ENCODE measurements around the gene ZNF215. TPM values are rescaled to one million over a fixed set of nuclear protein-coding genes. Genes with fewer than 3 reads are reported as not detected.

ZNF215 gene
- total RNA-seq, 1 experiment from 2014 or later: 15.8 TPM

DNA sequence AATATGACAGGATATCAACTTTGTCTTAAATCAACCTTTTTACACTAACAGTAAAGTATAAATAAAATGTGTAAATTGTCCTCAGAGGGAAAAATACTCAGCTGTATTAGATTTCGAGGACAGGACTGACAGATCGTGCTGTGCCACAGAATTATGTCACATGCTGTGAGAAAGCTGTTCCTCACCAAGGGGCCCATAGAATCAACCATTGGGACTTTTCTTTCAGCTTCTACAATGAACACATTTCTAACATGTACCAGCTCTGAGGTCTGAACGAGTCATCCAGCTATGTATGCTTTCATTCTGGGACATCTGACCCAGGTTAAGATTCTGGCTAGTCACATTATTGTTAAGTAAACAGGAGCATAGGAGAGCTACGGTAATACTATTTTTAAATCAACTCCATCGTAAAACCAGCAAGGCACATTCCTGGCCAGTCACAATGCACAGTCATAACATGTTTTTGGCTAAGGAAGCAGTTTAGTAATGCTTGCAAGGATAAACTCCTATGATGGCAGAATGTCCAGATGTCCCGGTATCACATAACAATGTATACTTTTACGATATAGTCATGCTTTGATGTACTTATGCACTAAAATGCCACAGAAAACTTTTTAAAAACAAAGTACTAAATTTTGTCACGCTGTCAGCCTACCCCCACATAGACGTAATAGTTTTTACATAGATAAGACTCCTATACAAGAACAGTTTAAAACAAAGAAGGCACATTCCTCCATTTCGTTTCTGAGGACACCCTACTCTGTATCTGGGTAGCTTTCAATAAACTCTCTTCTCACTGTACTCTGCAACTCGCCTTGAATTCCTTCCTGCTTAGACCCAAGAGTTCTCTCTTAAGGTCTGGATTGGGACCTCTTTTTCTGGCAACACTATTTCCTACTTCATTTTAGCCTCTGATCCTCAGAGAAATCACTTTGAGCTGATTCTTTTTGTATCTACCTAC is 66.5 kb downstream of the ZNF215 start (continued):
- TF ChIP-seq, protein P1, sequence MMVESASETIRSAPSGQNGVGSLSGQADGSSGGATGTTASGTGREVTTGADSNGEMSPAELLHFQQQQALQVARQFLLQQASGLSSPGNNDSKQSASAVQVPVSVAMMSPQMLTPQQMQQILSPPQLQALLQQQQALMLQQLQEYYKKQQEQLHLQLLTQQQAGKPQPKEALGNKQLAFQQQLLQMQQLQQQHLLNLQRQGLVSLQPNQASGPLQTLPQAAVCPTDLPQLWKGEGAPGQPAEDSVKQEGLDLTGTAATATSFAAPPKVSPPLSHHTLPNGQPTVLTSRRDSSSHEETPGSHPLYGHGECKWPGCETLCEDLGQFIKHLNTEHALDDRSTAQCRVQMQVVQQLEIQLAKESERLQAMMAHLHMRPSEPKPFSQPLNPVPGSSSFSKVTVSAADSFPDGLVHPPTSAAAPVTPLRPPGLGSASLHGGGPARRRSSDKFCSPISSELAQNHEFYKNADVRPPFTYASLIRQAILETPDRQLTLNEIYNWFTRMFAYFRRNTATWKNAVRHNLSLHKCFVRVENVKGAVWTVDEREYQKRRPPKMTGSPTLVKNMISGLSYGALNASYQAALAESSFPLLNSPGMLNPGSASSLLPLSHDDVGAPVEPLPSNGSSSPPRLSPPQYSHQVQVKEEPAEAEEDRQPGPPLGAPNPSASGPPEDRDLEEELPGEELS (CRISPR knock-in tag; IDR thresholded peaks at IDR 0.05): no peak

DNA sequence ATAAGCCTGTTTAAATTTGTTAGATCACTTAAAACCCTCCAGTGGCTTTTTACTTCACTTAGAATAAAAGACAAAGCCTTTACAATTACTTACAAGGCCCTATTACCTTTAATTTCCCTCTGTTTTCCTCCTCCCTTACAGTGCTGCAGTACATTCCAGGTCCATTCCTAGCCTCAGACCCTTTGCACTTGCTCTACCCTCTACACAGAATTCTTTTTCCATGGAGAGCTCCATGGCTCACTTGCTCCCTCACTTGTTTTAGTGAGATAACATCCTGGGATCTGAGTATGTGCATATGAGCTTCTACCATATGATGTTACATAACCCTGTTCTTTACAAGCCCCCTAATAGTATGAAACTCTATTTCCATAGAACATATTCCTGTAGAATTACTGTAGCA is 69.5 kb downstream of the ZNF215 start:
- TF ChIP-seq, protein P2, sequence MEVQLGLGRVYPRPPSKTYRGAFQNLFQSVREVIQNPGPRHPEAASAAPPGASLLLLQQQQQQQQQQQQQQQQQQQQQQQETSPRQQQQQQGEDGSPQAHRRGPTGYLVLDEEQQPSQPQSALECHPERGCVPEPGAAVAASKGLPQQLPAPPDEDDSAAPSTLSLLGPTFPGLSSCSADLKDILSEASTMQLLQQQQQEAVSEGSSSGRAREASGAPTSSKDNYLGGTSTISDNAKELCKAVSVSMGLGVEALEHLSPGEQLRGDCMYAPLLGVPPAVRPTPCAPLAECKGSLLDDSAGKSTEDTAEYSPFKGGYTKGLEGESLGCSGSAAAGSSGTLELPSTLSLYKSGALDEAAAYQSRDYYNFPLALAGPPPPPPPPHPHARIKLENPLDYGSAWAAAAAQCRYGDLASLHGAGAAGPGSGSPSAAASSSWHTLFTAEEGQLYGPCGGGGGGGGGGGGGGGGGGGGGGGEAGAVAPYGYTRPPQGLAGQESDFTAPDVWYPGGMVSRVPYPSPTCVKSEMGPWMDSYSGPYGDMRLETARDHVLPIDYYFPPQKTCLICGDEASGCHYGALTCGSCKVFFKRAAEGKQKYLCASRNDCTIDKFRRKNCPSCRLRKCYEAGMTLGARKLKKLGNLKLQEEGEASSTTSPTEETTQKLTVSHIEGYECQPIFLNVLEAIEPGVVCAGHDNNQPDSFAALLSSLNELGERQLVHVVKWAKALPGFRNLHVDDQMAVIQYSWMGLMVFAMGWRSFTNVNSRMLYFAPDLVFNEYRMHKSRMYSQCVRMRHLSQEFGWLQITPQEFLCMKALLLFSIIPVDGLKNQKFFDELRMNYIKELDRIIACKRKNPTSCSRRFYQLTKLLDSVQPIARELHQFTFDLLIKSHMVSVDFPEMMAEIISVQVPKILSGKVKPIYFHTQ (CRISPR knock-in tag; IDR thresholded peaks at IDR 0.05): no peak
- TF ChIP-seq NFATC4 (CRISPR knock-in tag; IDR thresholded peaks at IDR 0.05): no peak
- no peak for TF ChIP-seq FOXJ3 (CRISPR knock-in tag; IDR thresholded peaks at IDR 0.05; ENCODE audit: borderline replicate concordance)
- no peak overlapping the region for H3K27ac Mint-ChIP-seq
- no peaks in the 10 kb centered on the region for H3K4me1 Mint-ChIP-seq
- POLR2A ChIA-PET: interaction anchor here (0.5 kb wide), 1 partner anchor 245 kb away, joined by 5 read pairs; no protein-coding TSS in a partner anchor
- ATAC-seq: peak; percentile 67
- CTCF ChIA-PET: interaction anchor here (1.0 to 1.4 kb wide), 5 partner anchors 9 to 258 kb away, joined by 3 to 7 read pairs (median 4); no protein-coding TSS in a partner anchor
- DNase-seq (ENCODE audit: low spot score): no peak
- H3K36me3 Mint-ChIP-seq: peaks cover 8% of the 10 kb centered on the region; the same call in 1 of the 2 replicates
- H3K9me3 Mint-ChIP-seq: no peaks in the 10 kb centered on the region
- no peaks in the 10 kb centered on the region for H3K27me3 Mint-ChIP-seq (ENCODE audit: low read depth)
- H3K4me3 Mint-ChIP-seq: no peak overlapping the region

DNA sequence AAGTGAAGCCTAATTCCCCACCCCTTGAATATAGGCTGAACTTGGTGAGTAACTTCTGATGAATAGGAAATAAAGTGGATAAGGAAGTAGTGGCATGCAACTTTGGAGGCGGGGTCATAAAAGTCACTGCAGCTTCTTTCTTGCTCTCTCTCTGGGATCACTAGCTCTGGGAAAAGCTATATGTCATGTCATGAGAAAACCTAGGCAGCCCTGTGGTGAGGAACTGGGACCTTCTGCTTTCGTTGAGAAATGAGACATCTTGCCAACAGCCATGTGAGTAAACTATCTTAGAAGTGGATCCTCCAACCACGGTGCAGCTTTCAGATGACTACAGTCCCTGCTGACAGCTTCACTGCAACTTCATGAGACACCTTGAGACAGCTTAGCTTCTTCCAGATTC is 78.3 kb downstream of the ZNF215 start:
- Mint-ChIP-seq H3K4me3 (no peak overlapping the region), H3K27ac (no peak overlapping the region), H3K9me3 (no peaks in the 10 kb centered on the region), H3K27me3 (ENCODE audit: low read depth) (no peaks in the 10 kb centered on the region), H3K36me3 (peaks cover 9% of the 10 kb centered on the region; the same call in 1 of the 2 replicates), H3K4me1 (no peaks in the 10 kb centered on the region)
- DNase-seq (ENCODE audit: low spot score) (no peak), ATAC-seq (no peak)
- TF ChIP-seq NFATC4 (CRISPR knock-in tag; IDR thresholded peaks at IDR 0.05): no peak
- TF ChIP-seq GABPB1 (CRISPR knock-in tag; IDR thresholded peaks at IDR 0.05): no peak
- TF ChIP-seq, protein P3, sequence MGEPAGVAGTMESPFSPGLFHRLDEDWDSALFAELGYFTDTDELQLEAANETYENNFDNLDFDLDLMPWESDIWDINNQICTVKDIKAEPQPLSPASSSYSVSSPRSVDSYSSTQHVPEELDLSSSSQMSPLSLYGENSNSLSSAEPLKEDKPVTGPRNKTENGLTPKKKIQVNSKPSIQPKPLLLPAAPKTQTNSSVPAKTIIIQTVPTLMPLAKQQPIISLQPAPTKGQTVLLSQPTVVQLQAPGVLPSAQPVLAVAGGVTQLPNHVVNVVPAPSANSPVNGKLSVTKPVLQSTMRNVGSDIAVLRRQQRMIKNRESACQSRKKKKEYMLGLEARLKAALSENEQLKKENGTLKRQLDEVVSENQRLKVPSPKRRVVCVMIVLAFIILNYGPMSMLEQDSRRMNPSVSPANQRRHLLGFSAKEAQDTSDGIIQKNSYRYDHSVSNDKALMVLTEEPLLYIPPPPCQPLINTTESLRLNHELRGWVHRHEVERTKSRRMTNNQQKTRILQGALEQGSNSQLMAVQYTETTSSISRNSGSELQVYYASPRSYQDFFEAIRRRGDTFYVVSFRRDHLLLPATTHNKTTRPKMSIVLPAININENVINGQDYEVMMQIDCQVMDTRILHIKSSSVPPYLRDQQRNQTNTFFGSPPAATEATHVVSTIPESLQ (CRISPR knock-in tag; IDR thresholded peaks at IDR 0.05): no peak
- TF ChIP-seq NR1H2 (CRISPR knock-in tag; IDR thresholded peaks at IDR 0.05): no peak
- TF ChIP-seq, protein P4, sequence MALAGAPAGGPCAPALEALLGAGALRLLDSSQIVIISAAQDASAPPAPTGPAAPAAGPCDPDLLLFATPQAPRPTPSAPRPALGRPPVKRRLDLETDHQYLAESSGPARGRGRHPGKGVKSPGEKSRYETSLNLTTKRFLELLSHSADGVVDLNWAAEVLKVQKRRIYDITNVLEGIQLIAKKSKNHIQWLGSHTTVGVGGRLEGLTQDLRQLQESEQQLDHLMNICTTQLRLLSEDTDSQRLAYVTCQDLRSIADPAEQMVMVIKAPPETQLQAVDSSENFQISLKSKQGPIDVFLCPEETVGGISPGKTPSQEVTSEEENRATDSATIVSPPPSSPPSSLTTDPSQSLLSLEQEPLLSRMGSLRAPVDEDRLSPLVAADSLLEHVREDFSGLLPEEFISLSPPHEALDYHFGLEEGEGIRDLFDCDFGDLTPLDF (CRISPR knock-in tag; IDR thresholded peaks at IDR 0.05): no peak
- TF ChIP-seq, protein P5, sequence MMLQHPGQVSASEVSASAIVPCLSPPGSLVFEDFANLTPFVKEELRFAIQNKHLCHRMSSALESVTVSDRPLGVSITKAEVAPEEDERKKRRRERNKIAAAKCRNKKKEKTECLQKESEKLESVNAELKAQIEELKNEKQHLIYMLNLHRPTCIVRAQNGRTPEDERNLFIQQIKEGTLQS (CRISPR knock-in tag; conservative IDR thresholded peaks at IDR 0.05): no peak
- POLR2A ChIA-PET: interaction anchor here (0.7 kb wide), 1 partner anchor 35 kb away, joined by 3 read pairs; no protein-coding TSS in a partner anchor
- CTCF ChIA-PET: interaction anchor here (0.8 to 1.2 kb wide), 2 partner anchors 9 to 192 kb away, joined by 3 to 4 read pairs; no protein-coding TSS in a partner anchor

Other genes with a start within 250 kb of the ZNF215 start
- gene MRPL17, start 243.1 kb upstream of the ZNF215 start, total RNA-seq (2021): 68.1 to 77.1 TPM (median 70.1 TPM) in 3 replicates
- gene OR2AG2, start 154.4 kb upstream of the ZNF215 start, total RNA-seq (2021): 0.09 to 0.21 TPM (median 0.17 TPM) in 3 replicates
- not detected in 3 replicates for gene OR2AG1, start 143.4 kb upstream of the ZNF215 start, total RNA-seq (2021)
- 0.07 to 0.27 TPM (median 0.07 TPM) in 3 replicates for gene OR6A2, start 126.7 kb upstream of the ZNF215 start, total RNA-seq (2021)
- not detected in 3 replicates for gene OR10A5, start 80.7 kb upstream of the ZNF215 start, total RNA-seq (2021)
- not detected in 3 replicates for gene OR10A2, start 63.4 kb upstream of the ZNF215 start, total RNA-seq (2021)
- gene OR10A4, start 49.8 kb upstream of the ZNF215 start, total RNA-seq (2021): not detected in 3 replicates
- gene OR2D2, start 33.9 kb upstream of the ZNF215 start, total RNA-seq (2021): 0.16 to 0.26 TPM (median 0.23 TPM) in 3 replicates
- not detected in 3 replicates for gene OR2D3, start 5.4 kb upstream of the ZNF215 start, total RNA-seq (2021)
- gene ZNF214, start 93.9 kb downstream of the ZNF215 start, total RNA-seq (2021): 3.5 to 4.1 TPM (median 4.0 TPM) in 3 replicates
- 0.05 to 0.16 TPM (median 0.07 TPM) in 3 replicates for gene NLRP14, start 94.1 kb downstream of the ZNF215 start, total RNA-seq (2021)
- gene RBMXL2, start 162.6 kb downstream of the ZNF215 start, total RNA-seq (2021): not detected in 3 replicates

Measured in WTC11 (cell line).